Measurements from ENCODE around the gene HTR6. TPM values are rescaled to one million over a fixed set of nuclear protein-coding genes. Genes with fewer than 3 reads are reported as not detected.
A peak's percentile ranks its signal among the peaks of the same experiment; 100 is the strongest.

HTR6 gene
- total RNA-seq, 1 donor from 2014 or later: not detected

- Histone ChIP-seq H3K4me3 (ENCODE audit: low read depth, low read length) (no peak overlapping the region), H3K36me3 (ENCODE audit: control insufficient read depth, insufficient read depth, low read length) (no peaks in the 10 kb centered on the region), H3K27me3 (ENCODE audit: control insufficient read depth, insufficient read depth, low read length) (no peaks in the 10 kb centered on the region)
- peak; percentile 31 for TF ChIP-seq CTCF (IDR thresholded peaks at IDR 0.05; ENCODE audit: insufficient read depth, low read length, poor library complexity, severe bottlenecking)
- no peak for DNase-seq (ENCODE audit: low read depth)
Measured at GRCh38 chr1:19648689-19649088, 16.0 kb upstream of the HTR6 start.

GRCh38 chr1:19650416-19651140 lies 14.1 kb upstream of the HTR6 start:
- no peak for DNase-seq (ENCODE audit: low read depth)
- TF ChIP-seq CTCF (IDR thresholded peaks at IDR 0.05; ENCODE audit: insufficient read depth, low read length, poor library complexity, severe bottlenecking): no peak

GRCh38 chr1:19651141-19651737 lies 13.4 kb upstream of the HTR6 start:
- Histone ChIP-seq H3K27me3 (ENCODE audit: control insufficient read depth, insufficient read depth, low read length) (no peaks in the 10 kb centered on the region), H3K36me3 (ENCODE audit: control insufficient read depth, insufficient read depth, low read length) (no peaks in the 10 kb centered on the region), H3K4me3 (ENCODE audit: low read depth, low read length) (no peak overlapping the region)
- DNase-seq (ENCODE audit: low read depth): no peak
- TF ChIP-seq CTCF (IDR thresholded peaks at IDR 0.05; ENCODE audit: insufficient read depth, low read length, poor library complexity, severe bottlenecking): peak; percentile 80

More at GRCh38 chr1:19650416-19651140, 14.1 kb upstream of the HTR6 start:
- Histone ChIP-seq H3K27me3 (ENCODE audit: control insufficient read depth, insufficient read depth, low read length) (no peaks in the 10 kb centered on the region), H3K4me3 (ENCODE audit: low read depth, low read length) (no peak overlapping the region), H3K36me3 (ENCODE audit: control insufficient read depth, insufficient read depth, low read length) (no peaks in the 10 kb centered on the region)

- Histone ChIP-seq H3K4me3 (ENCODE audit: low read depth, low read length) (no peak overlapping the region), H3K36me3 (ENCODE audit: control insufficient read depth, insufficient read depth, low read length) (no peaks in the 10 kb centered on the region), H3K27me3 (ENCODE audit: control insufficient read depth, insufficient read depth, low read length) (no peaks in the 10 kb centered on the region)
- no peak for TF ChIP-seq CTCF (IDR thresholded peaks at IDR 0.05; ENCODE audit: insufficient read depth, low read length, poor library complexity, severe bottlenecking)
- DNase-seq (ENCODE audit: low read depth): no peak
Measured at GRCh38 chr1:19654386-19654785, 10.3 kb upstream of the HTR6 start.

GRCh38 chr1:19654886-19655717 lies 9.6 kb upstream of the HTR6 start:
- H3K36me3 ChIP-seq (ENCODE audit: control insufficient read depth, insufficient read depth, low read length): no peaks in the 10 kb centered on the region
- no peak for TF ChIP-seq CTCF (IDR thresholded peaks at IDR 0.05; ENCODE audit: insufficient read depth, low read length, poor library complexity, severe bottlenecking)

More at GRCh38 chr1:19654886-19655717, 9.6 kb upstream of the HTR6 start:
- Histone ChIP-seq H3K27me3 (ENCODE audit: control insufficient read depth, insufficient read depth, low read length) (no peaks in the 10 kb centered on the region), H3K4me3 (ENCODE audit: low read depth, low read length) (no peak overlapping the region)
- no peak for DNase-seq (ENCODE audit: low read depth)

All from kidney epithelial cell (primary cell).